Choroid plexus epithelial cell (primary cell): ENCODE measurements around the gene MGMT.

Experiments
- DNase-seq: peaks from one replicate; pipeline ENCODE4 v3.0.0-alpha.2; 2010; ENCODE audit warnings: low read depth
- H3K4me3 ChIP-seq: 2 replicates; pipeline ENCODE4 v1.5.1; 2011; ENCODE audit warnings: low read depth, mild to moderate bottlenecking, control low read depth, low read length, moderate library complexity
- TF ChIP-seq, protein P1 (sequence below): conservative IDR thresholded peaks from 2 replicates; pipeline ENCODE4 v1.5.1; 2011; ENCODE audit warnings: low read depth, mild to moderate bottlenecking, control low read depth, inconsistent platforms, low read length, moderate library complexity

Gene MGMT

DNA sequence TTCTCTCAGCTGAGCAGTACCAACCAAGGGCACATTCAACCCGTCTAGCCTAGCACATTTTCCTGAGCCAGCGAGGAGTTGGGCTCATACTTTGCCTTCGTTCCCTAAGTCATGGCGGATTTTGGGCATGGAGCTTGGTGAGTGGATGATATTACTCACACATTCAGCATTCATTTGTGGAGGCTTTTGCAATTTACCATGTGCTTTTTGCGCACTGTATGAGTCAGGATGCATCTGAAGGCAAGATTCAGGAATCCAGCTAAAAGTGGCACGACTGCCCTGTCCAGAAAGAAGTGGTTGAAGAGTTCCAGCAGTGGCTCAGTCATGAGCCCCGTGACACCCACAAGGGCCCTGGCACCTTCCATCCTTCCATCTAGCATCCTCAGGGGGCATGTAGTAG lies 24.2 kb upstream of the MGMT start:
- DNase-seq = no peak
- no peak overlapping the region for H3K4me3 ChIP-seq
- TF ChIP-seq, protein P1, sequence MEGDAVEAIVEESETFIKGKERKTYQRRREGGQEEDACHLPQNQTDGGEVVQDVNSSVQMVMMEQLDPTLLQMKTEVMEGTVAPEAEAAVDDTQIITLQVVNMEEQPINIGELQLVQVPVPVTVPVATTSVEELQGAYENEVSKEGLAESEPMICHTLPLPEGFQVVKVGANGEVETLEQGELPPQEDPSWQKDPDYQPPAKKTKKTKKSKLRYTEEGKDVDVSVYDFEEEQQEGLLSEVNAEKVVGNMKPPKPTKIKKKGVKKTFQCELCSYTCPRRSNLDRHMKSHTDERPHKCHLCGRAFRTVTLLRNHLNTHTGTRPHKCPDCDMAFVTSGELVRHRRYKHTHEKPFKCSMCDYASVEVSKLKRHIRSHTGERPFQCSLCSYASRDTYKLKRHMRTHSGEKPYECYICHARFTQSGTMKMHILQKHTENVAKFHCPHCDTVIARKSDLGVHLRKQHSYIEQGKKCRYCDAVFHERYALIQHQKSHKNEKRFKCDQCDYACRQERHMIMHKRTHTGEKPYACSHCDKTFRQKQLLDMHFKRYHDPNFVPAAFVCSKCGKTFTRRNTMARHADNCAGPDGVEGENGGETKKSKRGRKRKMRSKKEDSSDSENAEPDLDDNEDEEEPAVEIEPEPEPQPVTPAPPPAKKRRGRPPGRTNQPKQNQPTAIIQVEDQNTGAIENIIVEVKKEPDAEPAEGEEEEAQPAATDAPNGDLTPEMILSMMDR = no peak

DNA sequence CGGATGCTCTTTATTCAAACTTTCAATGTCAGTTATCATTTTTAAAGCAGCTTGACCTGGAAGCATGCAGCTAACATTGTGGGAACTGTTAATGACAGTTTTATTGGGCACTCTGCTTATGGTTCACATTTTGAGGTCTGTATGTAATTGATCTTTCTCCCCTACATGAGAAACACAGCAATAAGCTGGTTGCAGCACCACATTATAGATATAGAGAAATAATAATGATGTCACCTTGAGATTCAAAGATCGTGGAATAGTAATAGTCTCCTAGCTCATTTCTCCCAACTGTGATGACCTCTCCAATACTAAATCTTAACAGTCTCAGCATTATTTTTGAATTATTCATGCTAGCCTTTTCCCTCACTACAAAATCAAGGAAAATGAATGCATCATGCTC lies 22.7 kb upstream of the MGMT start:
- H3K4me3 ChIP-seq = no peak overlapping the region
- no peak for DNase-seq
- TF ChIP-seq, protein P1 = no peak

DNA sequence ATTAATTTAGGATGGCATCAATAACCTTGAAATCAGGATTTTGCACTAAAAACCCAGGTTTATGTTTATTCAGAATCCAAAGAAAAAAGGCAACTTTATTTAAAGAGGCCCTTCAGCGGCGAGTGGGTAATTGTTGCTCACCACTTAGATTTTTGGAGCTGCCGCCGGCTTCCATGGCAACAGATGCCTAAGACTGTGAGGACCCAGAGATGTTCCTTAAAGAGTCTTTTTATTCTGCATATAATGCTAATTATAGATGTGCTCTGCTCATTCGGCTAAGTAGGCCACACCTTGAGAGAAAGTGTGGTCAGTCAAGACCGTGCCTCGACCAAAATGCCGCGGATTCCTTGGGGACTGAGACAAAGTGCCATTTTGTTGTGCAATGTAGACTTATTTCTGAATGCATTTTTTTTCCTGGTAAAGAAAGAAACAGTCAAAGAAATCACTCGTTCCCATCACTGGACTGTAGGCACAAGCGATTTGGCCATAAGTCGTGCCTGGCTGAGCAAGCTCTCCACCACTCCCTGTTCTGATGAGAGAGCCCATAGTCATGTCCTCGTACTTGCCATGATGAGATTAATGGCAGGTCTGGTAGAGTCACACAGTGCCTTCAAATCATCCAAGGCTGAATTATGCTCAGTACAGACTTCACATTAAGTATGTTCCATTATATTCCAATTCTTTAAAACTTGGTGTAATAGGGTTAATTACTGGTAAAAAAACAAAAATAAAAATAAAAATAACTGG lies 21.4 kb upstream of the MGMT start:
- no peak for DNase-seq
- H3K4me3 ChIP-seq = no peak overlapping the region

DNA sequence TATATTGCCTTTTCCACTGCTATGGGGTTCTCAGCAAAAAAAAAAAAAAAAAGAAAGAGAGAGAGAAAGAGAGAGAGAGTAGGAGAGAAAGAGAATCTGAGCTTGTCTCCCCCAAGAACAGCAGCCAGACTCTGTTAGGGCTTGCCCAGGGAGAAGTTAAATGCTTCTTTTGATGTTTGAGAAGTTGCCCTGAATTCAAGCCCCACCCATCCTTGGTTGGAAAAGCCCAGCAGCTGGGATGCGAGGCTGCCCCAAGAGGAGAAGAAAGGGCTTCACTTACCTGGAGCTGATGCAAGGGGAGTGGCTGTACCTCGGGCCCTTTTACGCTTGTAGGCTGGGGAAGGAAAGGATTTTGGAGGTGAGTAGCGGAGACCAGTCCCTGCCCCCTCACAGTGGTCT lies 20.9 kb upstream of the MGMT start:
- TF ChIP-seq, protein P1 = no peak

More for the DNA sequence above, 21.4 kb upstream of the MGMT start:
- TF ChIP-seq, protein P1 = no peak

DNA sequence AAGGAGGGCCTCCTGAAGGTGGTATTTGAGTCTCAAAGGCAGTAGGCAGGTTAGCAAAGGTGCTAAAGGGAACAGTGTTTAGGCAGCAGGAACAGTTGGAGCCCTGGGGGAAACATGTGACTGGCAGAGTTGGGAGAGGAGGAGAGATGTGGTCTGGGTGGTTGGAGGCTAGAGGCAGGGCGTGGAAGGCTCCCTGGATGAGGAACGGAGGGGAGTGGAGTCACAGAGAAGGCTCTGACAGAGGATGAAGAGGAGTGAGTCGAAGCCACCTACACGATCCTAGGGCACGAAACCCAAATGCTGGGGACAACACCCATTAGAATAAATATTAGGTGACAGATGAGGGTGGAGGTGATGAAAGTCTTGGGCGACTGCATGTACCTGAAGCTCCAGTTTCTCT lies 19.6 kb upstream of the MGMT start:
- TF ChIP-seq, protein P1 = no peak
- no peak overlapping the region for H3K4me3 ChIP-seq
- DNase-seq = no peak

More for the DNA sequence above, 20.9 kb upstream of the MGMT start:
- no peak overlapping the region for H3K4me3 ChIP-seq
- DNase-seq = no peak

DNA sequence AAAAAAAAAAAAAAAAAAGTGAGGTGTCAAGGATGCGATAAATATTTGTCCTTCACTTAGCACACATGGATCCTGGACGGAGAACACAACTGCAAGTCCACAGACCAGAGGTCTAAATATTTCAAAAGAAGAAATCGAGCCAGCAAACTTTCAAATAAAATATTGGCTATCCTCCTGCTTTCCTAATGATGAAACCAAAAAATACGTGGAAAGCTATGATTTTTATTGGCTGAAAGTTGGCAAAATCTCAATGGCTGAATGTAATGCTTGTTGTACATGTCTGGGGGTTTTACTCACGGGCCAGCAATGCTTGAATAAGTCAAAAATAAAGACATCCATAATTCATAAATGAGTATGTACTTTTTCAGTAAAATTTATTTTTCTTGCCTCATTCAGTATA lies 19.0 kb upstream of the MGMT start:
- DNase-seq = no peak
- no peak overlapping the region for H3K4me3 ChIP-seq
- TF ChIP-seq, protein P1 = no peak

DNA sequence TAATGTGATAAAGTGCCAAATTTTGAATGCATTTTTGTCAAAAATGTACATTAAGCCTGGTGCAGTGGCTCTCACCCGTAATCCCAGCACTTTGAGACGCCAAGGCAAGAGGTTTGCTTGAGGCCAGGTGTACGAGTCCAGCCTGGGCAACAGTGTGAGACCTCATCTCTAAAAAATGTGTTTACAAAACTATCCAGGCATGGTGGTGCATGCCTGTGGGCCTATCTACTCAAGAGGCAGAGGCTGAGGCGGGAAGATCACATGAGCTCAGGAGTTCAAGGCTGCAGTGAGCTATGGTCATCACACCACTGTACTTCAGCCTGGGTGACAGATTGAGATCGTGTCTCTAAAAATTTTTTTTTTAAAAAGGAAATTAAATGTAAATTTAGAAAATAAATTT lies 18.5 kb upstream of the MGMT start:
- DNase-seq = no peak
- no peak overlapping the region for H3K4me3 ChIP-seq
- TF ChIP-seq, protein P1 = no peak
